T1000 (cell line): ENCODE data around the gene PLEKHA7.
"Not testable (repeated sequence)": the region's sequence is repeated elsewhere in the genome, so short reads cannot be mapped to it uniquely, and the experiment has no call there.

Experiments used
- DNase-seq: peaks from one replicate; lab custom pipeline; 2025; ENCODE audit warnings: mixed read lengths; lab: John Stamatoyannopoulos, UW

Gene PLEKHA7

DNA sequence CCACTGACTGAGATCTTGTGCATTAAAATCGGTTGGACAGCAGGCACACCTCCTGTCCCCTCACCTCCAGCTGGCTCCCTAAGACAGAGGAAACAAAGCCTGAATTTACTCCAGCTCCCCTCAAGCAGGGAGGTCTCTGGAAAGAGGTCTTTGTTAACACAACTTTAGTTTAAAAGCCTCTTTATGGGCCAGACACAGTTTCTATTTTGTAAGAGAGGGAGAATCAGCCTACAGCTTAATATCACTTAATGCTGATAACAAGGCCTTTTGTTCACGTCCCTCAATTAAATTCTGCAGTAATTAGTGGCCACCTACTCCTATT lies 36.3 kb downstream of the PLEKHA7 start:
- DNase-seq: no peak

- no peak for DNase-seq
These were observed 36.8 kb downstream of the PLEKHA7 start for GRCh38 chr11:16977136-16977993.

DNA sequence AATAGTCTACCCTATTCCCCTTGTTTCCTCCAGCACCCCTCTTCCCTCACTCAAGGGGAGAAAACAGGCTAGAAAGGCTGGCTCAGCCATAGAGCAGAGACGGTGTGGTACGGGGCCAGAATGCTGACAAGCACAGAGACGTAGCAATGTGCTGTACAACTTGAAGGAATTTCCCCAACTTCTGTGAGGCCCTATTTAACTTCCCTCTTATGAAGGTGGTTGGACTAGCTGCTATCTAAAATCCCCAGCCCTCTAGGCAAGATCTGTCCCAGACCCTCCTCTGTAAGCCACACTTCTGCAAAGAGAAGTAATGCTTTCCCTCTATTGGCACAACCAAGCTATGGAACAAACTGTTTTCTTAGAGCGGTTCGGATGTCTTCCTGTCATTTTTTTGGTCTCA lies 37.8 kb downstream of the PLEKHA7 start:
- DNase-seq: no peak

DNA sequence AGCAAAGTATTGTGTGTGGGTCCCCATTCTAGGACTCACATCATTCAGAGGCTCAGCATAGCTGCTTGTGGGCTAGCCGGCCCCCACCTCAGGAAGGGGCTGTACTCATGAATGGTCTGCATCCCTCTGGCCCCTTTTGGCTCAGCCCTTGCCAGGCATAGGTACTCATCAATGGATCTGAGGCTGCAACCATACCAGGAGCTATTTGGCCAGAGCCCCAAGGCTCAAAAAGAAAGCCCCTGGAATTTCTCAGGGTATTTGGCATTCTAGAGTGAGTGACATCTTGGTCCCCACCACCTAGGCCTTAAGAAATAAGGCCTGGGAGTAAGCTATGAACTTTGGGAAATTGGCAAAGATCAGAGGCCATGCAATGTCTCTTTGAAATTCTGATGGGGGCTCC lies 38.3 kb downstream of the PLEKHA7 start:
- DNase-seq: no peak

- DNase-seq: no peak
These were observed 40.8 kb downstream of the PLEKHA7 start for GRCh38 chr11:16973338-16973964.

DNA sequence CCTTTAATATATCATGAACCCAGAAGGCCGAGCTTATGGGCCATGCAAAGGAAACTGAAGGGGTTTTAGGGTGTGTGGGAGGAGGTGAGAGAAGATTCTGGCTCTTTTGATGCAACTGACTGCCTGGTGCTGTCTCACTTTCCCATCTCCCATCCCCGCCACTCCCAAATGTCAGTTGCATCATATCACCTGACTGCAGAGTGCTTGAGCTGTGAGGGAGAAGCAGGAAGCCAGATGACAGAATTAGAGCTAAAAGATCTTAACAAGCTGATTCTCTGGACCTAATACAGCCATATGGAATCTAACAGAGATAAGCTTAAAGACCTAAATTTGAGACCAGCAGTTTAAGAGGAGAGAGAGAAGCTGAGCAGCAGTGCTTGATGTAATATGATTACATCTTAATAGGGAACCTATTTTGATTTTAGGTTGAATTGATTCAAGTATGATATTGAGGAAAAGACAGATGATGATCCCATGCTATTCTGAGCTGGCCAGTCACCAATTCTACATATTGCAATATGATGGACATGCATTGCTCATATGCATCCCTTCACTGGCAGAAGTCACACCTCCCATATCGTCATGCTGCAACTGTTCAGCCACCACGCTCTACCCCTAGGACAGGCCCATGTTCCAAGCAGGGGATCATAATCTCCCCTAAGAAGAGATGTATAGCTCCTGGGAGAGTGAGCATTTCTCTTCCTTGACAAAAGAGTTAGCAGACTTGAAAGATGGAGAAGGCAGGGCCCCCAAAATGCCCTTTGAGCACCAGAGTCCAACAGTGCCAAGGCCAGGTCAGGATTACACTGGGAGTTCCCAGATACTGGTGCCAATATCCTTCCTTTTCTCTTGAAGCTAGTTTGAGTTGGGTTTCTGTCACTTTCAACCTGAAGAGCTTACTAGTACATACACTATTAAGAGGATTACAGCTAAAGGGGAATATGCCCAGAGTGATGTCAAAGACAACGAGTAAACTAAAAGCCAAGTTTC lies 44.9 kb downstream of the PLEKHA7 start:
- no peak for DNase-seq

- no peak for DNase-seq
These were observed 46.0 kb downstream of the PLEKHA7 start for GRCh38 chr11:16968196-16968595.

DNA sequence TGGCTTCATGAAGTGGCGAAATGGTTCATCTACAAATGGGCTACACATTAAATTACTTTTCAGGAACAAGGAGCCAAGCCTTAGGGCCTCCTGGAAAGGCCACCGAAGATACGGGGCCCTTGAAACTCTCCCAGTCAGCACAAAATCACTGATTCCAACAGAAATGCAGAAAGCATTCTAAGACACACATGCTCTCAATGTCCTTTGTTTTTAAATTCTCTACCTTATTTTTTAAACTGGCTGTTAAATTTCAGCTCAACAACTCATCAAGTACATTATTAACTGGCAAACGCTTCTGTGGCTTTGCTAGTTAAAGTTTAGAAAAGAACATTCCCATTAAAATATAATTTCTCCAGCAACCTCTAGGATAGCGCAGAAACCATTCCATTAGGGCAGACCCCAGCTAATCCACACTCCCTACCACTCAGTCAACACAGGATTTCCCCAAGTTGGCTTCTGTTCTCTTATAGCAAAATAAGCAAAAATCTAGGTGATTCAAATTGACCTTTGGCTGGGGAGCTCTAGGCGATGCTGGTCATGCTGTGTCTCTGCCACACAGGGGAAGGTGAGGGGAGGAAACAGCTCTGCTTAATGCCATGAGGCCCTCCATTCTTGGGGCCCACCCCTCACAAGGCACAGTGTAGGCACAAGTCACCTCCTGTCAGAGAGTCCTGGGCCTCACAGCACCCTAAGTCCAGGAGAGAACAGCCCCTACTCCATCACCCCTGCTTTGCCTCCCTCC lies 47.1 kb downstream of the PLEKHA7 start:
- DNase-seq: no peak

DNA sequence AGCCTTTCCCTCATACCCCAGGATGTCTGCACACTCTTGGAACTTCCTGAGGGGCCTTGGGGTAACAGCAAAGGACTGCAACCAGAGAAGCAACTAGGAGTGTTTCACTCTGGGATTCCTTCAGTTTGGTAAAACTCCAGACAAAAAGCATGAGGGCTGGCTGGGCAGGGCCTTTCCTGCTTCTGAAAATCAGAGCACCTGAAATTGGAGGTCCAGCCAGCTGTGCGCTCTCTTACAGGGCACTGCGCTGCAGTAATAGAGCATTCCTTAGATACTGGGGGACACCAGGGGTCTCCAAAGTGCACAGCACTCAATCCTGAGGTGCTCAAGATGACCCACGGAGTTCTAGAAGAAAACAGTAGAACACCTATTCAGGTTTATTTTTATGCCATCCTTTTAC lies 49.7 kb downstream of the PLEKHA7 start:
- DNase-seq: no peak

DNA sequence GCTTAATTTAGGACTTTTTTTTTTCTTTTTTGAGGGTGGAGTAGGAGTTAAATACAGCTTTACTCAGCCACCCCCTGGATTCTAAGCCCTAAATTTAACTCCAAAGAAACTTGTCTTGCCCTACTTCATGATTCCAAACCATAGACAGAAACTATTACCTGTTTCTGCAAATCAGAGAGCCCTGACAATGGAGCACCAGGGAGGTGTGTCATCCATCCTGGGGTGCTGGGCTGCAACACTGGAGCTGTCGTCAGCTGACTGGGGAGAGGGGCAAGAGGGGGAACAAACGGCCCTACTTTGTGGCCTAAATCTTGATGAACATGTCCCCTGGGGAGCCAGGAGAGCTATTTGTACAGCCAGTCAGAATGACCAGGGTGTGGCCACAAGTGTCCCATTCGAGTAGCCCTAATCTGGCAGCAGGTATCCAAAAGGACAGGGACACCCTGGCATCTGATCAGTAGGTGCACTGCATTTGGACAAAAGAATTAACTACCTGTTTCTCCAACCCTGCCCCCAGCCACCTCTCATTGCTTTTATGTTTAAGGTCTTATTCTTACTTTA lies 50.8 kb downstream of the PLEKHA7 start:
- DNase-seq: no peak

GRCh38 chr11:16962589-16962988 lies 51.6 kb downstream of the PLEKHA7 start:
- not testable (repeated sequence) for DNase-seq

GRCh38 chr11:16962146-16962545 lies 52.1 kb downstream of the PLEKHA7 start:
- no peak for DNase-seq

DNA sequence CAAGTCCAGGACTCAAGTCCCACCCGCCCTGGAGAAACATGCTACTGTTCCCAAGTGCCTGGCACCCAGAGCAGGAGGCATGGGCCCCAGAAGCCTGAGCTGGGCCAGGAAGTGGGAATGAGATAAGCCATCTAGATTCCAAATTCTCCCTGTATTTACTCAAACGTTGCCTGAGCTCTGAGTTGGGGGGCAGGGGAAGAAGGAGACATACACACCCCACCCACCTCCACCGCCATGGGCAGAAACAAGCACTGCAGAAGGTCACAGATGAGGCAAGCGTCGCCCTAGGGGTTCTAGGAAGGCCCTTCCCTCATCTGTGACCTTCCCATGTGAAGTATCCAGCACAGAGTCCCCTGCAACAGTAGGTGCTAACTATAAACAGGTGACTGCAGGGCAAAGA lies 54.0 kb downstream of the PLEKHA7 start:
- no peak for DNase-seq

- DNase-seq: no peak
These were observed 54.6 kb downstream of the PLEKHA7 start for GRCh38 chr11:16959602-16960001.

DNA sequence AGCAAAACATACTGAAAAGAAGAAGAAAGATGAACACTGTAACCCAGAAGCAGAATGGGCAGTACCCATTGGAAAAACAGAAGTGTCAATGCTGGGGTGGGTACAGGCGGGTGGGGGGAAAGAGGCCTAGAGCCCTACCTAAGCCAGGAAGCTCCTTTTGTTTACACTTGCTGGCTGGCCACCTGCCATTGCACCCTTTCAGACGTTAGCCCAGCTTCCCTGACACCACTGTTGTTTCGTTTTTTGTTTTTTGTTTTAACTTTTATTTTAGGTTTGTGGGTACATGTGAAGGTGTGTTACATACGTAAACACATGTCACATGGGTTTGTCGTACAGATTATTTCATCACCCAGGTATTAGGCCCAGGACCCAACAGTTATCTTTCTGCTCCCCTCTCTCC lies 55.4 kb downstream of the PLEKHA7 start:
- DNase-seq: no peak

DNA sequence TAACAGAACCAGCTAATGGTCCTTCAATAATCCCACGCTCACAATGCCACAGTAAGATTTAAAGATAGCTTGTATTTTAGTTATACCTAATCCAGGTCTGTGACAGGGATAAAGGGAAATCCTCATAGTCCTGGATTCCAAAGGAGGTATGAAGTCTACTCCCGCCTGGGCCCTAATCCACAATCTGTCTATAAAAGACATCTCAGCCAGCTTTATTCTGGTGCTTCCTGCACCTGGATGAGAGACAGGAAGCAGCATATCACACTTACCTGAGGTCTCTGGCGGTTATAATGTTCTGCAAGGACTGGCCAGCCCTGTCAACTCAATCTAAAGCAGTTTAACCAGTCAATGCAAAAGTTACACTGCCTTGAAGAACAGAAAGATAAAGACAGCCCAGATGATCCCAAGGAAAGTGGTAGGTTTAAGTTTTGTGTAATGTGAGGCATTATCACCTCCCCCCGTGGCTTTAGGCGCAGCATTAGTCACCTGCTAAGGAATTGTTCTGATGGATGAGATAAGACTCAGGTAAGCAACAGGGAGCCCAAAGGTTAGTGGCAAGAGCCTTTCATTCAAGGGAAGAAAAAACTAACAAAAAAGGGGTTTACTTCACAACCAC lies 57.6 kb downstream of the PLEKHA7 start:
- DNase-seq: no peak

GRCh38 chr11:16953663-16954062 lies 60.6 kb downstream of the PLEKHA7 start:
- no peak for DNase-seq

DNA sequence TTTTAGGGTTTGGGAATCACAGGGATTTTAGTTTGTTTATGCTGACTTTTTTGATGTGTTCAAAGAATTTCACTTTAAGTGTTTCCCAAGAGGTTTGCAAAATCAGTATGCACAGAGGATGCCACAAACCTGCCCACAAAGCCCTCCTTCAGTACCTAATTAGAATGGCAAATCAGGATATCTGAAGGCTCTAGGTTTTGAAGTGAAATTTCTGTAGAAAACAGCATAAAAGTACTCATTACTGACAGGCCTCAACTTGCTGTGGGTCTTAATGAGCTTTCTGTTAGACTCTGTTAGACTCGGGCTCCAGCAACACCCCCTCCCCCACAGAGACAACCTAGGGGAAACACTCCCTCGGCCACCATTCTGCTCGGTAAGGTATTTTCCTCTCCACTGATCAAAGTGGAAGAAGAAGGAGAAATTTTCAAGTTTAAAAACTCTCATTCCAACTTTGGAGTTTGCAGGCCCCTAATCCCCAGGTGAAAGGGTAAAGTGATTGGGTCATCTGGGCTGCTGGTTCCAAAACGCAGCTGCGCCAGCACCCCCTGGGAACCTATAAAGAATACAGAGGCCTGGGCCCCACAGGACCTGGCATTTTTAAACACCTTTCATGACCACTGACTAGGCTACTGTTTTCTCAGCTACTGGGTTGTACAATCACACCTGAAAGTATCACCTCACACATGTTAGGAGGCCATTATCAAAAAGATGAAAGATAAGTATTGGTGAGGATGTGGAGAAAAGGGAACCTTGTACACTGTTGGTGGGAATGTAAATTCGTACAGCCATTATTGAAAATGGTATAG lies 67.5 kb downstream of the PLEKHA7 start:
- DNase-seq: no peak

DNA sequence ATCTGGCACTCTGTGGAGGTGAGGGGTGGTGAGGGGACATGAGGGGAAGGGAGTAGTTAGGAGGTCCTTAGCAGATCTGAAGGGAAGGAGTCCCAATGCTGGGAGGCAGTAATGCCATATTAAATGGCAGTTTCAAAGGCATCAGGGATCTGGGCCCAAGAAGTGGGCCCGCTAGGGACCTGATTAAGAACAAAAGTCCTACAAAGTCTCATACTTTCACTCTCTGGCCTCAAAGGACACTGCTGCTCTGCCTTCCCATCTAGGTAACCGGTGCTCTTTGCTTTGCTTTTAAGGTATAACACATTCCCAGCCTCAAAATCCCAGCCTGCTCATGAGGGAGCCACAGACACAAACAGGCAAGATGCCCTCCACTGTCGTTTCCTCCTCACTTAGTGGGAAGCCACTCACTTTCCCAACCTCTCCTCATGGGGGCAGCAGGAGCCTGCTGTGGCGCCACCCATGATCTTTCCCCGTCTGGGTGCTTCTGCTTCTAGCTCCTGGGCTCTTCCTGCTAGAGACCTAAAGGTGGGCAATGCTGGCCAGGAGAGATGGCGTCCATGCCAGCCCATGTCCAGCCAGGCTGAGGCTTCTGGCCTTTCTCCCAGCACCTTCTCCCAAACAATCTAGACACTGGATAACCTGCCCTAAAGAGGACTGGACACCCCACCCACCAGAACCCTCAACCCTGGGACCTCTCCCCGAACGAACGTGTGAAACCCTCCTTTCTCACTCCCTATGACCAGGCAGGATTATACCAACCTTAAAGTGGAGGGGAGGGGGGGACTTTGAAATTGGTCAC lies 68.3 kb downstream of the PLEKHA7 start:
- DNase-seq: peak; percentile 12
